Lower leg skin (tissue), 4 donors: ENCODE results near the gene GJB2. TPM values are rescaled to one million over a fixed set of nuclear protein-coding genes. Genes with fewer than 3 reads are reported as not detected.

Source experiments
- DNase-seq, 2 donors: peaks; one replicate each; pipeline ENCODE4 v3.0.0-alpha.2; 2019; ENCODE audit warnings: low spot score in 2 of 2
- H3K4me3 ChIP-seq: fragments of 200-600 bp; sonication (generic); 2 replicates; pipeline ENCODE4 v1.5.1; 2017; ENCODE audit warnings: mild to moderate bottlenecking, low read depth; ENCODE audit not compliant: poor library complexity, severe bottlenecking
- CTCF ChIP-seq, 3 donors: fragments of 450-650 bp; IDR thresholded peaks; one replicate each; pipeline ENCODE4 v1.5.1; 2016; ENCODE audit warnings: antibody characterized with exemption in 3 of 3, mild to moderate bottlenecking in 3 of 3, moderate library complexity in 2 of 3
- POLR2A ChIP-seq, 2 donors: fragments of 450-650 bp; IDR thresholded peaks; one replicate each; pipeline ENCODE4 v1.6.1; 2016 to 2017; ENCODE audit warnings: antibody characterized with exemption in 2 of 2, mild to moderate bottlenecking in 1 of 2, moderate library complexity in 1 of 2
- WGBS, 2 donors: methylation state at CpG; one replicate each; pipeline ENCODE4 v1.1.5; 2018; 5-methylcytosine and 5-hydroxymethylcytosine counted together
- intact Hi-C: fragments of 100-400 bp; cut with DNase I; formaldehyde crosslinking; loops from one replicate; pipeline ENCODE4 v1.15.0; 2023; ENCODE audit warnings: low total_unique reads
- total RNA-seq, 4 donors: library from RNA; depleted of rRNA; stranded (reverse); fragments of >200 nt; gene quantifications; one replicate each; pipeline ENCODE4 v1.1.0, GENCODE V29; 2016

Gene GJB2
- total RNA-seq, 4 donors from 2014 or later = 46.7 to 160 (median 63.0) TPM

- no peak for DNase-seq
- H3K4me3 ChIP-seq = no peak overlapping the region
- TF ChIP-seq CTCF (IDR thresholded peaks at IDR 0.05) (no peak), POLR2A (IDR thresholded peaks at IDR 0.05) (no peak)
- 91 to 94% methylated on average over 5 of the region's 5 CpGs for WGBS, 2 donors
- intact Hi-C loops = no loop called here
These were observed 21.8 kb downstream of the GJB2 start for GRCh38 chr13:20170921-20171320.

- TF ChIP-seq CTCF (IDR thresholded peaks at IDR 0.05) (no peak), POLR2A (IDR thresholded peaks at IDR 0.05) (no peak)
- 85 to 86% methylated on average over 7 of the region's 7 CpGs for WGBS, 2 donors
- no peak overlapping the region for H3K4me3 ChIP-seq
- DNase-seq = no peak
- intact Hi-C loops = no loop called here
These were observed 24.3 kb downstream of the GJB2 start for GRCh38 chr13:20168396-20168795.

GRCh38 chr13:20165417-20166257, 27.1 kb downstream of the GJB2 start:
- DNase-seq = no peak
- 64 to 67% methylated on average over 11 of the region's 11 CpGs for WGBS, 2 donors
- no peak overlapping the region for H3K4me3 ChIP-seq
- intact Hi-C loops = no loop called here
- no peak for TF ChIP-seq CTCF (IDR thresholded peaks at IDR 0.05)
- TF ChIP-seq POLR2A (IDR thresholded peaks at IDR 0.05) = no peak

- DNase-seq = no peak
- intact Hi-C loops = no loop called here
- TF ChIP-seq CTCF (IDR thresholded peaks at IDR 0.05) (no peak), POLR2A (IDR thresholded peaks at IDR 0.05) (no peak)
- no peak overlapping the region for H3K4me3 ChIP-seq
- 50 to 61% methylated on average over 16 of the region's 16 CpGs for WGBS, 2 donors
These were observed 30.8 kb downstream of the GJB2 start for GRCh38 chr13:20161951-20162300.

- DNase-seq = no peak
- intact Hi-C loops = no loop called here
These were observed 31.3 kb downstream of the GJB2 start for GRCh38 chr13:20161275-20161950.

More at GRCh38 chr13:20161275-20161950, 31.3 kb downstream of the GJB2 start:
- no peak for TF ChIP-seq POLR2A (IDR thresholded peaks at IDR 0.05)
- no peak for TF ChIP-seq CTCF (IDR thresholded peaks at IDR 0.05)
- 7 to 14% methylated on average over 22 to 48 of the region's 79 CpGs for WGBS, 2 donors
- H3K4me3 ChIP-seq = peak overlapping the region; percentile 25
